Esophagus squamous epithelium (tissue), 4 donors: ENCODE data around the gene GPHA2.

Experiments used
- CTCF ChIP-seq, 6 experiments: fragments of 450-650 bp in 4 of 6; fragments of 200-600 bp in 2 of 6; sonication (generic) in 2 of 6; IDR thresholded peaks; one replicate each; pipeline ENCODE4 v1.5.1; 2016 to 2019; ENCODE audit warnings: antibody characterized with exemption in 6 of 6, mild to moderate bottlenecking in 4 of 6, moderate library complexity in 4 of 6
- POLR2A ChIP-seq, 4 donors: fragments of 450-650 bp; IDR thresholded peaks; one replicate each; pipeline ENCODE4 v1.6.1; 2017; ENCODE audit warnings: antibody characterized with exemption in 4 of 4, mild to moderate bottlenecking in 4 of 4, moderate library complexity in 3 of 4

DNA sequence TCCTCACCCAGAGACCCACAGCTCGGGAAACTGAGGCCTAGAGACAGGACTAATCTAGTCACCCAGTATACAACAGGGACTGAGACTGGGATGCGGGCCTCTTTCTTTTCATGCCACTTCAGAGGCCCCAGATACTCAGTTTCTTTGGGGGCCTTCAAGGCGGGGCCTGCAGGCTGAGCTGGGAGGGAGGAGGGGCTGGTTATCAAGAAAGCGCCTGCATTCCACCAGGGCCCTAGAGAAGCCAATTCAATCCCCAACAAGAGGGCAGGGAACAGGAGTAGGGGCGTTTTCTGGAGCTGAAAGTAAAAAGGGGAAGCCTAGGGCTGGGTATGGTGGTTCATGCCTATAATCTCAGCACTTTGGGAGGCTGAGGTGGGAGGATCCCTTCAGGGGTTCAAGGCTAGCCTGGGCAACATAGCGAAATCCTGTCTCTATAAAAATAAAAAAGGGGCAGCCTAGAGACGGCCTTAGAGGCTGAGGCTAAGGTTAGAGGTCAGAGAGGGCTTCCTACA is 20.3 kb downstream of the GPHA2 start:
- TF ChIP-seq CTCF (IDR thresholded peaks at IDR 0.05) (no peak), POLR2A (IDR thresholded peaks at IDR 0.05) (no peak)
